HG03460 (cell line): ENCODE data around the gene HS3ST4.

Experiments
- ATAC-seq: cut with Tn5 transposase; IDR thresholded peaks from one replicate; pipeline ENCODE4 v1.9.1; 2021; ENCODE audit not compliant: unreplicated experiment

The HS3ST4 gene

GRCh38 chr16:25886598-25886997 is 194.8 kb downstream of the HS3ST4 start:
- ATAC-seq, result no peak

- ATAC-seq, result no peak
These were observed 197.1 kb downstream of the HS3ST4 start for GRCh38 chr16:25888868-25889267.

GRCh38 chr16:25893332-25893731 is 201.6 kb downstream of the HS3ST4 start:
- ATAC-seq, result no peak

GRCh38 chr16:25894093-25894492 is 202.3 kb downstream of the HS3ST4 start:
- no peak for ATAC-seq

- ATAC-seq, result no peak
These were observed 203.6 kb downstream of the HS3ST4 start for GRCh38 chr16:25895380-25895779.

GRCh38 chr16:25896411-25896810 is 204.7 kb downstream of the HS3ST4 start:
- no peak for ATAC-seq

GRCh38 chr16:25897702-25898101 is 205.9 kb downstream of the HS3ST4 start:
- ATAC-seq, result no peak

- no peak for ATAC-seq
These were observed 214.1 kb downstream of the HS3ST4 start for GRCh38 chr16:25905810-25906209.

- no peak for ATAC-seq
These were observed 219.2 kb downstream of the HS3ST4 start for GRCh38 chr16:25910971-25911370.

- no peak for ATAC-seq
These were observed 220.6 kb downstream of the HS3ST4 start for GRCh38 chr16:25912321-25912720.

GRCh38 chr16:25914357-25914962 is 222.7 kb downstream of the HS3ST4 start:
- ATAC-seq, result no peak

GRCh38 chr16:25916037-25916436 is 224.3 kb downstream of the HS3ST4 start:
- no peak for ATAC-seq

GRCh38 chr16:25922438-25922837 is 230.7 kb downstream of the HS3ST4 start:
- ATAC-seq, result no peak

GRCh38 chr16:25925421-25925820 is 233.7 kb downstream of the HS3ST4 start:
- ATAC-seq, result no peak

- no peak for ATAC-seq
These were observed 239.8 kb downstream of the HS3ST4 start for GRCh38 chr16:25931473-25932035.

GRCh38 chr16:25941800-25942499 is 250.2 kb downstream of the HS3ST4 start:
- no peak for ATAC-seq

GRCh38 chr16:25950586-25951281 is 259.0 kb downstream of the HS3ST4 start:
- ATAC-seq, result no peak

- ATAC-seq, result no peak
These were observed 260.2 kb downstream of the HS3ST4 start for GRCh38 chr16:25951999-25952398.

GRCh38 chr16:25952983-25953382 is 261.2 kb downstream of the HS3ST4 start:
- ATAC-seq, result no peak

GRCh38 chr16:25957707-25958106 is 265.9 kb downstream of the HS3ST4 start:
- no peak for ATAC-seq

- ATAC-seq, result no peak
These were observed 267.5 kb downstream of the HS3ST4 start for GRCh38 chr16:25959221-25959620.
